ENCODE measurements around the gene ZBTB7C.

GRCh38 chr18:48238206-48238605 lies 171.0 kb downstream of the ZBTB7C start:
- TF ChIP-seq, protein P1, sequence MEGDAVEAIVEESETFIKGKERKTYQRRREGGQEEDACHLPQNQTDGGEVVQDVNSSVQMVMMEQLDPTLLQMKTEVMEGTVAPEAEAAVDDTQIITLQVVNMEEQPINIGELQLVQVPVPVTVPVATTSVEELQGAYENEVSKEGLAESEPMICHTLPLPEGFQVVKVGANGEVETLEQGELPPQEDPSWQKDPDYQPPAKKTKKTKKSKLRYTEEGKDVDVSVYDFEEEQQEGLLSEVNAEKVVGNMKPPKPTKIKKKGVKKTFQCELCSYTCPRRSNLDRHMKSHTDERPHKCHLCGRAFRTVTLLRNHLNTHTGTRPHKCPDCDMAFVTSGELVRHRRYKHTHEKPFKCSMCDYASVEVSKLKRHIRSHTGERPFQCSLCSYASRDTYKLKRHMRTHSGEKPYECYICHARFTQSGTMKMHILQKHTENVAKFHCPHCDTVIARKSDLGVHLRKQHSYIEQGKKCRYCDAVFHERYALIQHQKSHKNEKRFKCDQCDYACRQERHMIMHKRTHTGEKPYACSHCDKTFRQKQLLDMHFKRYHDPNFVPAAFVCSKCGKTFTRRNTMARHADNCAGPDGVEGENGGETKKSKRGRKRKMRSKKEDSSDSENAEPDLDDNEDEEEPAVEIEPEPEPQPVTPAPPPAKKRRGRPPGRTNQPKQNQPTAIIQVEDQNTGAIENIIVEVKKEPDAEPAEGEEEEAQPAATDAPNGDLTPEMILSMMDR (conservative IDR thresholded peaks at IDR 0.05; ENCODE audit: low read length): no peak
- TF ChIP-seq EZH2phosphoT487 (IDR thresholded peaks at IDR 0.05; ENCODE audit: borderline replicate concordance, low read depth, low read length): no peak

Measured in OCI-LY7 (cell line).